ENCODE measurements around the gene ULK4.
"Not testable (repeated sequence)": the region's sequence is repeated elsewhere in the genome, so short reads cannot be mapped to it uniquely, and the experiment has no call there.

The ULK4 gene

GRCh38 chr3:41989518-41989917 lies 27.6 kb upstream of the ULK4 start:
- Histone ChIP-seq H3K27me3 (ENCODE audit: control insufficient read depth, insufficient read depth, low read length) (no peaks in the 10 kb centered on the region), H3K9me3 (ENCODE audit: control insufficient read depth, insufficient read depth, low read length) (no peaks in the 10 kb centered on the region), H3K4me1 (ENCODE audit: control insufficient read depth, insufficient read depth, low read length) (no peaks in the 10 kb centered on the region), H3K36me3 (ENCODE audit: control insufficient read depth, insufficient read depth, low read length) (no peaks in the 10 kb centered on the region), H3K4me3 (ENCODE audit: low read length) (no peak overlapping the region), H3K27ac (ENCODE audit: low read length) (no peak overlapping the region)
- DNase-seq (ENCODE audit: low read depth, low spot score) = no peak
- no CpG with 5 or more reads among the region's 3 CpGs for WGBS (ENCODE audit: insufficient coverage, insufficient read length)

GRCh38 chr3:41987627-41988026 lies 25.7 kb upstream of the ULK4 start:
- DNase-seq (ENCODE audit: low read depth, low spot score) = no peak
- WGBS (ENCODE audit: insufficient coverage, insufficient read length) = 100% methylated on average over 1 of the region's 5 CpGs

GRCh38 chr3:41986561-41986960 lies 24.7 kb upstream of the ULK4 start:
- WGBS (ENCODE audit: insufficient coverage, insufficient read length) = no CpG with 5 or more reads among the region's 2 CpGs
- Histone ChIP-seq H3K27ac (ENCODE audit: low read length) (no peak overlapping the region), H3K9me3 (ENCODE audit: control insufficient read depth, insufficient read depth, low read length) (no peaks in the 10 kb centered on the region), H3K4me1 (ENCODE audit: control insufficient read depth, insufficient read depth, low read length) (no peaks in the 10 kb centered on the region), H3K27me3 (ENCODE audit: control insufficient read depth, insufficient read depth, low read length) (no peaks in the 10 kb centered on the region), H3K4me3 (ENCODE audit: low read length) (no peak overlapping the region), H3K36me3 (ENCODE audit: control insufficient read depth, insufficient read depth, low read length) (no peaks in the 10 kb centered on the region)
- no peak for DNase-seq (ENCODE audit: low read depth, low spot score)

More at GRCh38 chr3:41987627-41988026, 25.7 kb upstream of the ULK4 start:
- no peaks in the 10 kb centered on the region for H3K4me1 ChIP-seq (ENCODE audit: control insufficient read depth, insufficient read depth, low read length)
- H3K27me3 ChIP-seq (ENCODE audit: control insufficient read depth, insufficient read depth, low read length) = no peaks in the 10 kb centered on the region
- no peak overlapping the region for H3K4me3 ChIP-seq (ENCODE audit: low read length)
- no peaks in the 10 kb centered on the region for H3K9me3 ChIP-seq (ENCODE audit: control insufficient read depth, insufficient read depth, low read length)
- no peak overlapping the region for H3K27ac ChIP-seq (ENCODE audit: low read length)
- no peaks in the 10 kb centered on the region for H3K36me3 ChIP-seq (ENCODE audit: control insufficient read depth, insufficient read depth, low read length)

GRCh38 chr3:41985018-41985417 lies 23.1 kb upstream of the ULK4 start:
- H3K9me3 ChIP-seq (ENCODE audit: control insufficient read depth, insufficient read depth, low read length) = no peaks in the 10 kb centered on the region
- H3K4me1 ChIP-seq (ENCODE audit: control insufficient read depth, insufficient read depth, low read length) = no peaks in the 10 kb centered on the region
- H3K27ac ChIP-seq (ENCODE audit: low read length) = no peak overlapping the region
- no peak overlapping the region for H3K4me3 ChIP-seq (ENCODE audit: low read length)
- no peaks in the 10 kb centered on the region for H3K36me3 ChIP-seq (ENCODE audit: control insufficient read depth, insufficient read depth, low read length)
- DNase-seq (ENCODE audit: low read depth, low spot score) = no peak
- no peaks in the 10 kb centered on the region for H3K27me3 ChIP-seq (ENCODE audit: control insufficient read depth, insufficient read depth, low read length)
- WGBS (ENCODE audit: insufficient coverage, insufficient read length) = no CpG with 5 or more reads among the region's 1 CpG

GRCh38 chr3:41983091-41983490 lies 21.2 kb upstream of the ULK4 start:
- H3K4me1 ChIP-seq (ENCODE audit: control insufficient read depth, insufficient read depth, low read length) = not testable (repeated sequence)

GRCh38 chr3:41977401-41977800 lies 15.5 kb upstream of the ULK4 start:
- not testable (repeated sequence) for H3K9me3 ChIP-seq (ENCODE audit: control insufficient read depth, insufficient read depth, low read length); H3K27ac ChIP-seq (ENCODE audit: low read length); H3K4me1 ChIP-seq (ENCODE audit: control insufficient read depth, insufficient read depth, low read length); H3K27me3 ChIP-seq (ENCODE audit: control insufficient read depth, insufficient read depth, low read length); H3K4me3 ChIP-seq (ENCODE audit: low read length); H3K36me3 ChIP-seq (ENCODE audit: control insufficient read depth, insufficient read depth, low read length); DNase-seq (ENCODE audit: low read depth, low spot score)
- no CpG with 5 or more reads among the region's 5 CpGs for WGBS (ENCODE audit: insufficient coverage, insufficient read length)

More at GRCh38 chr3:41983091-41983490, 21.2 kb upstream of the ULK4 start:
- not testable (repeated sequence) for H3K27me3 ChIP-seq (ENCODE audit: control insufficient read depth, insufficient read depth, low read length); H3K9me3 ChIP-seq (ENCODE audit: control insufficient read depth, insufficient read depth, low read length); DNase-seq (ENCODE audit: low read depth, low spot score); H3K27ac ChIP-seq (ENCODE audit: low read length); H3K4me3 ChIP-seq (ENCODE audit: low read length); H3K36me3 ChIP-seq (ENCODE audit: control insufficient read depth, insufficient read depth, low read length)
- no CpG with 5 or more reads among the region's 32 CpGs for WGBS (ENCODE audit: insufficient coverage, insufficient read length)

GRCh38 chr3:41975416-41976103 lies 13.7 kb upstream of the ULK4 start:
- no peaks in the 10 kb centered on the region for H3K27me3 ChIP-seq (ENCODE audit: control insufficient read depth, insufficient read depth, low read length)
- no peaks in the 10 kb centered on the region for H3K9me3 ChIP-seq (ENCODE audit: control insufficient read depth, insufficient read depth, low read length)
- no peaks in the 10 kb centered on the region for H3K36me3 ChIP-seq (ENCODE audit: control insufficient read depth, insufficient read depth, low read length)
- H3K4me1 ChIP-seq (ENCODE audit: control insufficient read depth, insufficient read depth, low read length) = no peaks in the 10 kb centered on the region
- WGBS (ENCODE audit: insufficient coverage, insufficient read length) = no CpG with 5 or more reads among the region's 6 CpGs
- DNase-seq (ENCODE audit: low read depth, low spot score) = no peak
- H3K4me3 ChIP-seq (ENCODE audit: low read length) = no peak overlapping the region
- no peak overlapping the region for H3K27ac ChIP-seq (ENCODE audit: low read length)

GRCh38 chr3:41974223-41974622 lies 12.3 kb upstream of the ULK4 start:
- H3K9me3 ChIP-seq (ENCODE audit: control insufficient read depth, insufficient read depth, low read length) = no peaks in the 10 kb centered on the region
- H3K36me3 ChIP-seq (ENCODE audit: control insufficient read depth, insufficient read depth, low read length) = no peaks in the 10 kb centered on the region
- H3K27ac ChIP-seq (ENCODE audit: low read length) = no peak overlapping the region
- no peak overlapping the region for H3K4me3 ChIP-seq (ENCODE audit: low read length)
- no CpG with 5 or more reads among the region's 2 CpGs for WGBS (ENCODE audit: insufficient coverage, insufficient read length)
- no peak for DNase-seq (ENCODE audit: low read depth, low spot score)
- H3K4me1 ChIP-seq (ENCODE audit: control insufficient read depth, insufficient read depth, low read length) = no peaks in the 10 kb centered on the region
- H3K27me3 ChIP-seq (ENCODE audit: control insufficient read depth, insufficient read depth, low read length) = no peaks in the 10 kb centered on the region

GRCh38 chr3:41972802-41973201 lies 10.9 kb upstream of the ULK4 start:
- Histone ChIP-seq H3K4me3 (ENCODE audit: low read length) (no peak overlapping the region), H3K27ac (ENCODE audit: low read length) (no peak overlapping the region), H3K27me3 (ENCODE audit: control insufficient read depth, insufficient read depth, low read length) (no peaks in the 10 kb centered on the region), H3K36me3 (ENCODE audit: control insufficient read depth, insufficient read depth, low read length) (no peaks in the 10 kb centered on the region), H3K4me1 (ENCODE audit: control insufficient read depth, insufficient read depth, low read length) (no peaks in the 10 kb centered on the region), H3K9me3 (ENCODE audit: control insufficient read depth, insufficient read depth, low read length) (no peaks in the 10 kb centered on the region)
- WGBS (ENCODE audit: insufficient coverage, insufficient read length) = no CpG with 5 or more reads among the region's 5 CpGs
- no peak for DNase-seq (ENCODE audit: low read depth, low spot score)

- no peak overlapping the region for H3K27ac ChIP-seq (ENCODE audit: low read length)
- H3K9me3 ChIP-seq (ENCODE audit: control insufficient read depth, insufficient read depth, low read length) = no peaks in the 10 kb centered on the region
- H3K4me3 ChIP-seq (ENCODE audit: low read length) = no peak overlapping the region
- no peaks in the 10 kb centered on the region for H3K27me3 ChIP-seq (ENCODE audit: control insufficient read depth, insufficient read depth, low read length)
- no peak for DNase-seq (ENCODE audit: low read depth, low spot score)
- WGBS (ENCODE audit: insufficient coverage, insufficient read length) = no CpG with 5 or more reads among the region's 6 CpGs
- H3K4me1 ChIP-seq (ENCODE audit: control insufficient read depth, insufficient read depth, low read length) = peaks cover 1% of the 10 kb centered on the region; the same call in 1 of the 2 replicates
- no peaks in the 10 kb centered on the region for H3K36me3 ChIP-seq (ENCODE audit: control insufficient read depth, insufficient read depth, low read length)
These were observed 4.3 kb upstream of the ULK4 start for GRCh38 chr3:41966206-41966605.

- Histone ChIP-seq H3K27me3 (ENCODE audit: control insufficient read depth, insufficient read depth, low read length) (no peaks in the 10 kb centered on the region), H3K9me3 (ENCODE audit: control insufficient read depth, insufficient read depth, low read length) (no peaks in the 10 kb centered on the region), H3K4me3 (ENCODE audit: low read length) (no peak overlapping the region), H3K36me3 (ENCODE audit: control insufficient read depth, insufficient read depth, low read length) (no peaks in the 10 kb centered on the region), H3K27ac (ENCODE audit: low read length) (no peak overlapping the region), H3K4me1 (ENCODE audit: control insufficient read depth, insufficient read depth, low read length) (peaks cover 1% of the 10 kb centered on the region; the same call in 1 of the 2 replicates)
- WGBS (ENCODE audit: insufficient coverage, insufficient read length) = no CpG with 5 or more reads among the region's 10 CpGs
- DNase-seq (ENCODE audit: low read depth, low spot score) = no peak
These were observed 1.9 kb upstream of the ULK4 start for GRCh38 chr3:41963823-41964222.
